ENCODE data around the gene PDZD4.
"Not testable (repeated sequence)": the region's sequence is repeated elsewhere in the genome, so short reads cannot be mapped to it uniquely, and the experiment has no call there.

The PDZD4 gene

GRCh38 chrX:153844509-153845082, 14.3 kb upstream of the PDZD4 start:
- DNase-seq (ENCODE audit: low read depth) = no peak

DNA sequence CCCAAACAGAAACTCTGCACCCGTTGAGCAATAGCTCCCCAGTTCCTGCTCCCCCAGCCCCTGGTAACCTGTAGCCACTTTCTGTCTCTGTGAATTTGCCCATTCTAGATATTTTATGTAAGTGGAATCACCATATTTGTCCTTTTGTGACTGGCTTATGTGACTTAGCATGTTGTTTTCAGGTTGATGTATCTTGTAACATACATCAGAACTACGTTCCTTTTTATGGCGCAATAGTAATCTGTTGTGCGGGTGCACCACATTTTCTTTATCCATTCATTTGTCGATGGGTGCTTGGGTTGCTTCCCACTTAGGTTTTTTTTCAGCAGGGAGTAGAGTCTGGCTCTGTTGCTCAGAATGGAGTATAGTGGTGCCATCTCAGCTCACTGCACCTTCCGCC, 6.6 kb upstream of the PDZD4 start:
- no peak for DNase-seq (ENCODE audit: low read depth)

GRCh38 chrX:153832728-153833127, 2.4 kb upstream of the PDZD4 start:
- no peak for DNase-seq (ENCODE audit: low read depth)

DNA sequence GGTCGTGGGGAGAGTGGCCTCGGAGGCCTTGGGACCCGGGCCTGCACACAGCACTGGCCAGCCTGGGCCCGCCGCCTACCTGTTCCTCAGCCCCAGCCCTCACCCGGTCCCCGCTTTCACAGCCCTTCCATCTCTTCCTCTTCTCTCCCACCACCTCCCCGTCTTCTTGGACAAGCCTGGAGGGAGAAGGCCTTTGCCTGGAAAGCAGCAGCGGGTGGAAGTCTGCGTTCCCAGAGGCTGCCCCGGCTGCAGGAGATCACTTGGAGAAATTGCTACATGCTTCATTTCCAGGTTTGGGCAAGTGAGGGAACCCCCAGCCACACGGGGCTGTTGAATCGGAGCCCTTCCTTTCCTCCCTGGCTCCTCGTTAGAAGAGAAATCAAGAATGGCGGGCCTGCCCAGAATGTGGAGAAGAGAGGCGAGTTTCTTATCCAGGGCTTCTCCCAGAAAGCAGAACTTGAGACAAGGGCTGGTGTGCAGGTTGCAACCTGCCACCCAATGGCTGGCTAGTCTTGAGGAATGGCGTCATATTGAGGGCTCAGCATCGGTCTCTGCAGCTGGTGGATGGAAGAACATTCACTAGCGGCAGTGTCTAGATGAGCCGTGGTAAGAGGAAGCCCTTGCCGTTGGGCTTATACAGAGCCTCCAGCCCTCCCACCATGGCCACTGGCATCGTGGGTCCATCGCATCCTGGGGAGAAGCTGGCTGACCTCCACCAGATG, 1.2 kb upstream of the PDZD4 start:
- no peak for DNase-seq (ENCODE audit: low read depth)

DNA sequence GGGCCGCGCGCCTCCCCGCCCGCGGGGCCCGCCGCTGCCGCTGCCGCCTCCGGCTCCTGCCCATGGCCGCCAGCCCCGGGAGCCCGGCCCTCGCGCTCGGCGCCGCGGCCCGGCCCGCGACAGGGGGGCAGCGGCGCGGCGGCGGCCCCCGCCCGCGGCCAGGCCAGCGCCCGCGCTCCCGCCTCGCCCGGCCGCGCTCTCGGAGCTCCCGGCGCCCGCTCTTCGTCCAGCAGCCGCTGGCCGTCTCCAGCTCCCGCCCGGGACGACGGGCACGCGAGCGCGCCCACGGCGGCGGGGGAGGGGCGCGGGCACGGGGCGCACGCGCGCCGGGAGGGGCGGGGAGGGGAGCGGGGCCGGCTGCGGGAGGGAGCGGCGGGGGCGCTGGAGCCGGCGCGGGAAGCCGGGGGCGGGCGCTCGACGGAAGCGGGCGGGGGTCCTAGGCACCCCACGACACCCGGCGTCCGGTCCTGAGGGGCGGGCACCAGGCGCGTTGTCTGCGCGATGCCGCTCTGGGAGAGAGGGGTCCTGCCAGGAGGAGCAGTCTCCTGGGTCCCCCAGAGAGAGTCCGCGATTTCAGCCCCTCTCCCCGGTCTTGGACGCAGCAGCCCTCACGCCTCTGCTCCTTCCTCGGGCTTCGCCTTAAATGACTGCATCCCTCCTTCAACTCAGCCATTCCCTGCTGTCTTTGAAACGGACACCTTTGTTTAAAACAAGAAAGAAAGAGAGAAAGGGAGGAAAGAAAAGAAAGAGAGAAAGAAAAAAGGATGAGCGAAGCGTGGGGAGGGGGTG, 490 bp upstream of the PDZD4 start:
- no peak for DNase-seq (ENCODE audit: low read depth)

- DNase-seq (ENCODE audit: low read depth) = no peak
Measured at GRCh38 chrX:153829549-153829798, 870 bp downstream of the PDZD4 start.

GRCh38 chrX:153828723-153829548, 1.4 kb downstream of the PDZD4 start:
- no peak for DNase-seq (ENCODE audit: low read depth)

GRCh38 chrX:153828308-153828707, 2.0 kb downstream of the PDZD4 start:
- no peak for DNase-seq (ENCODE audit: low read depth)

GRCh38 chrX:153827903-153828302, 2.4 kb downstream of the PDZD4 start:
- no peak for DNase-seq (ENCODE audit: low read depth)

- no peak for DNase-seq (ENCODE audit: low read depth)
Measured at GRCh38 chrX:153827016-153827415, 3.3 kb downstream of the PDZD4 start.

GRCh38 chrX:153825042-153825441, 5.3 kb downstream of the PDZD4 start:
- no peak for DNase-seq (ENCODE audit: low read depth)

- DNase-seq (ENCODE audit: low read depth) = no peak
Measured at GRCh38 chrX:153824348-153824747, 6.0 kb downstream of the PDZD4 start.

DNA sequence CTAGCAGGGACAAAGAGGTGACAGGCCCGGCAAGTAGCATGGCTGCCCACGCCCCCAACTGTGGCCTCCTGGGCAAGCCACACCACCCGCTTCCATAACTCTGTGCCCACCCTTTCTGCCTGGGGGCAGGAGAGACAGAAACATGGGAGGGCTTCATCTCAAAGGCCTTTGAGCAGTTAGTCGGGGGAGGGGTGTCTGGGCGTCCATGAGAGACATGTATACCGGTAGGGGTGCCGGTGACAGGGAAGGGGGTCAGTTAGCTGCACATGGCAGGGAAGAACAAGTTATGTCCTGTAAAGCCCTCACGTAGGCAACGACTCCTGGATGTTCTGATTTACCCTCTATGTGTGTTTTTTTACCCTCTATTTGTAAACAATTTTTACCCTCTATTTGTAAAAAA, 9.3 kb downstream of the PDZD4 start:
- no peak for DNase-seq (ENCODE audit: low read depth)

GRCh38 chrX:153820601-153821000, 9.7 kb downstream of the PDZD4 start:
- no peak for DNase-seq (ENCODE audit: low read depth)

DNA sequence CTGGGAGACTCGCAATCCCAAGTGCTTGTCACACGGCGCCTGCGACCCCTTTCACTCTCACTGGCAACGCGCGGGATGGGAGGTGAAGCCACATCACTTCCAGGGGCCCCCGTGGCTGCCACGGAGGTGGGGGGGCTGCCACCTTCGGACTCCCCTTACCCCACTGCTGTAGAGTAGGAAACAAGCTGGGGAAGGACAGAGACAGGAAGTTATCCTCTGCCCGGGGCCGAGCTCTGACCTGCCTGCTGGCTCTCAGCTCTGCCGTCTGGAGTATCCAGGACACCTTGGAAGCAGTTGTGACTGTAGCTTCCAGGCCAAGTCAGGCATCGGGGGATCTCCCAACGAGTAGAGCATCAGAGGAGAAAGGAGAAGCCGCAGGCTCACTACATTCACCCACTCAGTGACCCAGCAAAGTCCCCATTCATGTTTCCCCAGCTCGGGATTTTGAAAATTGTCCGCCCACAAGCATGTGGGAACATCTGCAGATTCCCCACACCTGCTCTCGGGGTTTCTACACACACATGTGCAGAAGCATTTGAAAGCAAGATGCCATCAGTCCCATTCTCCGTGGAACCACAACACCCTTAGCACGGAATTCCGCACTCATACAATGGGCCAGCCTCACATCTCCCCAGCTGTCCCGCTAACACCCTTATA, 10.8 kb downstream of the PDZD4 start:
- DNase-seq (ENCODE audit: low read depth) = no peak

GRCh38 chrX:153818571-153819383, 11.6 kb downstream of the PDZD4 start:
- no peak for DNase-seq (ENCODE audit: low read depth)

- DNase-seq (ENCODE audit: low read depth) = not testable (repeated sequence)
Measured at GRCh38 chrX:153818064-153818463, 12.3 kb downstream of the PDZD4 start.

GRCh38 chrX:153816831-153817690, 13.3 kb downstream of the PDZD4 start:
- no peak for DNase-seq (ENCODE audit: low read depth)

GRCh38 chrX:153814591-153815315, 15.6 kb downstream of the PDZD4 start:
- no peak for DNase-seq (ENCODE audit: low read depth)

DNA sequence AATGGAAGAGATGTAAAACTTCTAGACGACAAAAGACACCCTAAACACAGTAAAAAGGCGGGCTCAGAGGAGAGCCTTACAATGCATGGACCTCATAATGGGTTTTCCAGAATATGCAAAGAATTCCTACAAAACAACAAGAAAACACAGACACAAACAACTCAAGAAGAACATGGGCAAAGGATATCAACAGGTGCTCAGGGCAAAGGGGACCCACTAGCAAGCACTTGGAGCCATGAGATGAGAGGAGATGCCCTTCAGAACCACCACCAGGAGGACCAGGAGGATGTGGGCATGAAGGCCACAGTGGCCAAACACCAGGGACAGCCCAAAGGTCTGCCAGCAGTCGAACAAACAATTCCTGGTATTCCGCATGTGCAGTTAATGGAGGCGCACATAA, 17.2 kb downstream of the PDZD4 start:
- DNase-seq (ENCODE audit: low read depth) = no peak

Measured in stimulated activated CD8-positive, alpha-beta memory T cell treated with anti-CD3 and anti-CD28 coated beads, Interleukin-12 subunit alpha, Interleukin-12 subunit beta, amount 100 ng/mL, for 1 hour (primary cell).